HEK293 (cell line): ENCODE data around the gene SLCO4A1.

Experiments
- BCL11A ChIP-seq: fragments of 450-650 bp; formaldehyde crosslinking; IDR thresholded peaks from 2 replicates; pipeline ENCODE4 v1.5.1; 2016; ENCODE audit warnings: low read depth, missing biosample characterization, missing genetic modification characterization
- TRIM28 ChIP-seq: IDR thresholded peaks from 2 replicates; pipeline ENCODE4 v1.6.1; 2011; ENCODE audit warnings: low read length, control low read depth, borderline replicate concordance
- YY1 ChIP-seq: fragments of 450-650 bp; formaldehyde crosslinking; IDR thresholded peaks from 2 replicates; pipeline ENCODE4 v1.5.1; 2018; ENCODE audit warnings: missing biosample characterization, missing genetic modification characterization
- ZBTB7A ChIP-seq: fragments of 450-650 bp; formaldehyde crosslinking; IDR thresholded peaks from 2 replicates; pipeline ENCODE4 v1.5.1; 2016; ENCODE audit warnings: low read depth, missing biosample characterization, missing genetic modification characterization
- ZNF133 ChIP-seq: fragments of 450-650 bp; formaldehyde crosslinking; IDR thresholded peaks from 2 replicates; pipeline ENCODE4 v1.5.1; 2016; ENCODE audit warnings: missing biosample characterization, missing genetic modification characterization
- ZNF555 ChIP-seq: fragments of 450-650 bp; formaldehyde crosslinking; conservative IDR thresholded peaks from 2 replicates; pipeline ENCODE4 v1.5.1; 2017; ENCODE audit warnings: missing biosample characterization, mild to moderate bottlenecking, missing genetic modification characterization, inconsistent platforms
- ZNF670 ChIP-seq: fragments of 450-650 bp; formaldehyde crosslinking; IDR thresholded peaks from 2 replicates; pipeline ENCODE4 v1.5.1; 2016; ENCODE audit warnings: missing biosample characterization, missing genetic modification characterization, low read depth
- ZNF768 ChIP-seq: fragments of 450-650 bp; formaldehyde crosslinking; IDR thresholded peaks from 2 replicates; pipeline ENCODE4 v1.5.1; 2018; ENCODE audit warnings: missing biosample characterization, mild to moderate bottlenecking, missing genetic modification characterization
- ZNF791 ChIP-seq: fragments of 450-650 bp; formaldehyde crosslinking; IDR thresholded peaks from 2 replicates; pipeline ENCODE4 v1.5.1; 2016; ENCODE audit warnings: missing biosample characterization, missing genetic modification characterization
- ZNF792 ChIP-seq: fragments of 450-650 bp; formaldehyde crosslinking; IDR thresholded peaks from 2 replicates; pipeline ENCODE4 v1.5.1; 2016; ENCODE audit warnings: missing biosample characterization, missing genetic modification characterization
- TF ChIP-seq, protein P1 (sequence below): fragments of 450-650 bp; formaldehyde crosslinking; IDR thresholded peaks from 2 replicates; pipeline ENCODE4 v1.5.1; 2016; ENCODE audit warnings: missing biosample characterization, missing genetic modification characterization
- TF ChIP-seq, protein P2 (sequence below): fragments of 450-650 bp; formaldehyde crosslinking; IDR thresholded peaks from 2 replicates; pipeline ENCODE4 v1.5.1; 2016; ENCODE audit warnings: missing biosample characterization, missing genetic modification characterization
- TF ChIP-seq, protein P3 (sequence below): fragments of 450-650 bp; formaldehyde crosslinking; IDR thresholded peaks from 2 replicates; pipeline ENCODE4 v1.5.1; 2017; ENCODE audit warnings: missing biosample characterization, mild to moderate bottlenecking, missing genetic modification characterization, moderate library complexity
- TF ChIP-seq, protein P4 (sequence below): fragments of 450-650 bp; formaldehyde crosslinking; IDR thresholded peaks from 2 replicates; pipeline ENCODE4 v1.5.1; 2016; ENCODE audit warnings: missing biosample characterization, missing genetic modification characterization

DNA sequence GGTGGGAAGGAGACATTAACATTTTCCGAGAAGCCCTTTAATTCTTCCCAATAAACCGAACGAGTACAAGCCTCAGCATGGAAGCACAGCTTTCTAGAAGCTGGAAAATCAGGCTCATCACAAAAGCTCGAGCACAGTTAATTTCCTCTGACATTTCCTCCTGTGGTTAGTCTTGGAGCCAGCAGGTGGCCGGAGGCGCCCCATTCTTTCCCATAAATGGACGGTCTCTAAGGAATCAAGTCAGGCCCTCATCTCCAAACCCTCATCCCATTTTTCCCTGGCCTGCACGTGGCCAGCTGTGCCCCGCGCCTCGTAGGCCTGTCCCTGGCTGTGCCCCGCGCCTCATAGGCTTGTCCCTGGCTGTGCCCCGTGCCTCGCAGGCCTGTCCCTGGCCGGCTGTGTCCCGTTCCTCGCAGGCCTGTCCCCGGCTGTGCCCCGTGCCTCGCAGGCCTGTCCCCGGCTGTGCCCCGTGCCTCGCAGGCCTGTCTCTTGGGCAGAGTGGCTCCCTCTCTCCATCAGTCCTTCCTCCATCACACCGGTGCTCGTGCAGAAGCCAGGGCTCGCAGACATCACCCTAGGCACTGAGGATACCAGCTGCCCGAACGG lies 46.7 kb downstream of the SLCO4A1 start:
- TF ChIP-seq ZNF792 (tag by site-specific recombination) (no peak), TRIM28 (no peak), BCL11A (tag by site-specific recombination) (no peak), ZBTB7A (no peak), ZNF670 (tag by site-specific recombination) (no peak), YY1 (tag by site-specific recombination) (no peak), ZNF555 (tag by site-specific recombination) (no peak), ZNF133 (tag by site-specific recombination) (no peak), ZNF791 (tag by site-specific recombination) (no peak), ZNF768 (tag by site-specific recombination) (no peak)
- TF ChIP-seq, protein P1, sequence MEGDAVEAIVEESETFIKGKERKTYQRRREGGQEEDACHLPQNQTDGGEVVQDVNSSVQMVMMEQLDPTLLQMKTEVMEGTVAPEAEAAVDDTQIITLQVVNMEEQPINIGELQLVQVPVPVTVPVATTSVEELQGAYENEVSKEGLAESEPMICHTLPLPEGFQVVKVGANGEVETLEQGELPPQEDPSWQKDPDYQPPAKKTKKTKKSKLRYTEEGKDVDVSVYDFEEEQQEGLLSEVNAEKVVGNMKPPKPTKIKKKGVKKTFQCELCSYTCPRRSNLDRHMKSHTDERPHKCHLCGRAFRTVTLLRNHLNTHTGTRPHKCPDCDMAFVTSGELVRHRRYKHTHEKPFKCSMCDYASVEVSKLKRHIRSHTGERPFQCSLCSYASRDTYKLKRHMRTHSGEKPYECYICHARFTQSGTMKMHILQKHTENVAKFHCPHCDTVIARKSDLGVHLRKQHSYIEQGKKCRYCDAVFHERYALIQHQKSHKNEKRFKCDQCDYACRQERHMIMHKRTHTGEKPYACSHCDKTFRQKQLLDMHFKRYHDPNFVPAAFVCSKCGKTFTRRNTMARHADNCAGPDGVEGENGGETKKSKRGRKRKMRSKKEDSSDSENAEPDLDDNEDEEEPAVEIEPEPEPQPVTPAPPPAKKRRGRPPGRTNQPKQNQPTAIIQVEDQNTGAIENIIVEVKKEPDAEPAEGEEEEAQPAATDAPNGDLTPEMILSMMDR (tag by site-specific recombination) = no peak
- TF ChIP-seq, protein P2, sequence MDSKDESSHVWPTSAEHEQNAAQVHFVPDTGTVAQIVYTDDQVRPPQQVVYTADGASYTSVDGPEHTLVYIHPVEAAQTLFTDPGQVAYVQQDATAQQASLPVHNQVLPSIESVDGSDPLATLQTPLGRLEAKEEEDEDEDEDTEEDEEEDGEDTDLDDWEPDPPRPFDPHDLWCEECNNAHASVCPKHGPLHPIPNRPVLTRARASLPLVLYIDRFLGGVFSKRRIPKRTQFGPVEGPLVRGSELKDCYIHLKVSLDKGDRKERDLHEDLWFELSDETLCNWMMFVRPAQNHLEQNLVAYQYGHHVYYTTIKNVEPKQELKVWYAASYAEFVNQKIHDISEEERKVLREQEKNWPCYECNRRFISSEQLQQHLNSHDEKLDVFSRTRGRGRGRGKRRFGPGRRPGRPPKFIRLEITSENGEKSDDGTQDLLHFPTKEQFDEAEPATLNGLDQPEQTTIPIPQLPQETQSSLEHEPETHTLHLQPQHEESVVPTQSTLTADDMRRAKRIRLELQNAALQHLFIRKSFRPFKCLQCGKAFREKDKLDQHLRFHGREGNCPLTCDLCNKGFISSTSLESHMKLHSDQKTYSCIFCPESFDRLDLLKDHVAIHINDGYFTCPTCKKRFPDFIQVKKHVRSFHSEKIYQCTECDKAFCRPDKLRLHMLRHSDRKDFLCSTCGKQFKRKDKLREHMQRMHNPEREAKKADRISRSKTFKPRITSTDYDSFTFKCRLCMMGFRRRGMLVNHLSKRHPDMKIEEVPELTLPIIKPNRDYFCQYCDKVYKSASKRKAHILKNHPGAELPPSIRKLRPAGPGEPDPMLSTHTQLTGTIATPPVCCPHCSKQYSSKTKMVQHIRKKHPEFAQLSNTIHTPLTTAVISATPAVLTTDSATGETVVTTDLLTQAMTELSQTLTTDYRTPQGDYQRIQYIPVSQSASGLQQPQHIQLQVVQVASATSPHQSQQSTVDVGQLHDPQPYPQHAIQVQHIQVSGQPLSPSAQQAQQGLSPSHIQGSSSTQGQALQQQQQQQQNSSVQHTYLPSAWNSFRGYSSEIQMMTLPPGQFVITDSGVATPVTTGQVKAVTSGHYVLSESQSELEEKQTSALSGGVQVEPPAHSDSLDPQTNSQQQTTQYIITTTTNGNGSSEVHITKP (tag by site-specific recombination) = no peak
- TF ChIP-seq, protein P3, sequence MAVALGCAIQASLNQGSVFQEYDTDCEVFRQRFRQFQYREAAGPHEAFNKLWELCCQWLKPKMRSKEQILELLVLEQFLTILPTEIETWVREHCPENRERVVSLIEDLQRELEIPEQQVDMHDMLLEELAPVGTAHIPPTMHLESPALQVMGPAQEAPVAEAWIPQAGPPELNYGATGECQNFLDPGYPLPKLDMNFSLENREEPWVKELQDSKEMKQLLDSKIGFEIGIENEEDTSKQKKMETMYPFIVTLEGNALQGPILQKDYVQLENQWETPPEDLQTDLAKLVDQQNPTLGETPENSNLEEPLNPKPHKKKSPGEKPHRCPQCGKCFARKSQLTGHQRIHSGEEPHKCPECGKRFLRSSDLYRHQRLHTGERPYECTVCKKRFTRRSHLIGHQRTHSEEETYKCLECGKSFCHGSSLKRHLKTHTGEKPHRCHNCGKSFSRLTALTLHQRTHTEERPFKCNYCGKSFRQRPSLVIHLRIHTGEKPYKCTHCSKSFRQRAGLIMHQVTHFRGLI (tag by site-specific recombination) = no peak
- TF ChIP-seq, protein P4, sequence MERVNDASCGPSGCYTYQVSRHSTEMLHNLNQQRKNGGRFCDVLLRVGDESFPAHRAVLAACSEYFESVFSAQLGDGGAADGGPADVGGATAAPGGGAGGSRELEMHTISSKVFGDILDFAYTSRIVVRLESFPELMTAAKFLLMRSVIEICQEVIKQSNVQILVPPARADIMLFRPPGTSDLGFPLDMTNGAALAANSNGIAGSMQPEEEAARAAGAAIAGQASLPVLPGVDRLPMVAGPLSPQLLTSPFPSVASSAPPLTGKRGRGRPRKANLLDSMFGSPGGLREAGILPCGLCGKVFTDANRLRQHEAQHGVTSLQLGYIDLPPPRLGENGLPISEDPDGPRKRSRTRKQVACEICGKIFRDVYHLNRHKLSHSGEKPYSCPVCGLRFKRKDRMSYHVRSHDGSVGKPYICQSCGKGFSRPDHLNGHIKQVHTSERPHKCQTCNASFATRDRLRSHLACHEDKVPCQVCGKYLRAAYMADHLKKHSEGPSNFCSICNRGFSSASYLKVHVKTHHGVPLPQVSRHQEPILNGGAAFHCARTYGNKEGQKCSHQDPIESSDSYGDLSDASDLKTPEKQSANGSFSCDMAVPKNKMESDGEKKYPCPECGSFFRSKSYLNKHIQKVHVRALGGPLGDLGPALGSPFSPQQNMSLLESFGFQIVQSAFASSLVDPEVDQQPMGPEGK (tag by site-specific recombination) = no peak
